HG03060 (cell line): ENCODE data around the gene UBE2L3.
"Not testable (repeated sequence)": the region's sequence is repeated elsewhere in the genome, so short reads cannot be mapped to it uniquely, and the experiment has no call there.

Source experiments
- ATAC-seq: cut with Tn5 transposase; IDR thresholded peaks from one replicate; pipeline ENCODE4 v1.9.1; 2021; ENCODE audit warnings: low read depth, moderate number of reproducible peaks; ENCODE audit not compliant: unreplicated experiment

UBE2L3 gene

GRCh38 chr22:21641789-21642583, 74.5 kb downstream of the UBE2L3 start, which contains the start of gene SDF2L1:
TSS of gene SDF2L1 (plus strand) at chr22:21642302. CDS start at chr22:21642337, 35 bp downstream.
- peak; percentile 88 for ATAC-seq

DNA sequence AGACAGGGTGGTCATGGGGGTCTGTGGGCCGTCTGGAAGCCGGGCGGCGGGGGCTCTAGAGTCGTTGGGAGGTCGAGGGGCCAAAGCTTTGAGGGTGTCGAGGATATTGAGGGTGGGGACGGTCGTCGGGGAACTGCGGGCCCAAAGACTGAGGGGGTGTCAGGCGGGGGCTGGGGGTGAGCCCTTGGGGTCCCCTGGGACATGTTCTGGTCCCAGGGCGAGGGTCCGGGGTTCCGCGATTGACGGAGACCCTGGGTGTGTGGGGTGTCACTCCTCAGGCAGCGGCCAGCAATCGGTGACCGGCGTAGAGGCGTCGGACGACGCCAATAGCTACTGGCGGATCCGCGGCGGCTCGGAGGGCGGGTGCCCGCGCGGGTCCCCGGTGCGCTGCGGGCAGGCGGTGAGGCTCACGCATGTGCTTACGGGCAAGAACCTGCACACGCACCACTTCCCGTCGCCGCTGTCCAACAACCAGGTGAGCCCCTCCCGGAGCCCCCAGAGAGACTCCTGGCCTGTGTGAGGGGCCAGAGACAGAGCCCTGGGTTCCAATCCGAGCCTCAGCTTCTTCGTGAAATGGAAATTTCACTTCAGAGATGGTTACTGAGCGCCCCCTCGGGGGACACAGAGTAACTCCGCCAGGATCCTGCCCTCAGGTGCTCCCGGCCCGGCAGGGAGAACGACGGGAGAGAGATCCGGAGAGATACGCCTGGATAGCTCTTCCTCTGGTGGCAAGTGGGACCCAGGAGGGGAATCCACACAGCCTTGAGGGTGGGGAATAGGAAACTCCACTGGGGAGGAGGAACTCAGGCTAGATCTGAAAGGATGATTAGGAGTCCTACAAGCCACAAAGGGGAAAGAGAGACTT, 75.3 kb downstream of the UBE2L3 start:
- no peak for ATAC-seq

DNA sequence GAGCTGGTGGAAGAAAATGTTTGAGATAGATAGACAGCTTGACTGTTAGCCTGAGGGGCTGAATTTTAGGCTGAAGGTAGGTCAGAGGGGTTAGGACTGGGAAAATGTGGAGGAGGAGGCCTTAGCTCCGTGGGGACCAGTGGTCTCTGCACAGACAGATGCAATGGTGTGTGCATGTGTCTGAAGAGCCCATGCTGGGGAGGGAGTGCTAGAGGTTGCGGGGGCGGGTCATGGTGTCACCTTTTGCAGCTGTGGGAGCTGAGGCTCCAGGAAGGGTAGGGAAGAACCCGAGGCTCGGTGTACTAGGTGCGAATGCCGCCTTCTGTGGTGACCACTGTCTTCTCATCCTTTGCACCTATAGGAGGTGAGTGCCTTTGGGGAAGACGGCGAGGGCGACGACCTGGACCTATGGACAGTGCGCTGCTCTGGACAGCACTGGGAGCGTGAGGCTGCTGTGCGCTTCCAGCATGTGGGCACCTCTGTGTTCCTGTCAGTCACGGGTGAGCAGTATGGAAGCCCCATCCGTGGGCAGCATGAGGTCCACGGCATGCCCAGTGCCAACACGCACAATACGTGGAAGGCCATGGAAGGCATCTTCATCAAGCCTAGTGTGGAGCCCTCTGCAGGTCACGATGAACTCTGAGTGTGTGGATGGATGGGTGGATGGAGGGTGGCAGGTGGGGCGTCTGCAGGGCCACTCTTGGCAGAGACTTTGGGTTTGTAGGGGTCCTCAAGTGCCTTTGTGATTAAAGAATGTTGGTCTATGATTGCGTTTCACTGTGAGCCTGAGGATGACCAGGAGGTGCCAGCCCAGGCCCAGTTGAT, 76.2 kb downstream of the UBE2L3 start:
- ATAC-seq = no peak

DNA sequence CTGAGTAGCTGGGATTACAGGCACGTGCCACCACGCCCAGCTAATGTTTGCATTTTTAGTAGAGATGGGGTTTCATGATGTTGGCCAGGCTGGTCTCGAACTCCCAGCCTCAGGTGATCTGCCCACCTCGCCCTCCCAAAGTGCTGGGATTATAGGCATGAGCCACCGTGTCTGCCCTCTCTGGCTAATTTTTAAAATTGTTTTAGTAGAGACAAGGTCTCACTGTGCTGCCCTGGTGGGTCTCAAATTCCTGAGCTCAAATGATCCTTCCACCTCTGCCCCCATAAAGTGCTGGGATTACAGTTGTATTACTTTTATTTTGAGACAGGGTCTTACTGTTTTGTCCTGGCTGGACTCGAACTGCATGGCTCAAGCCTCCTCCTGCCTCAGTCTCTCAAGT, 78.0 kb downstream of the UBE2L3 start:
- not testable (repeated sequence) for ATAC-seq

DNA sequence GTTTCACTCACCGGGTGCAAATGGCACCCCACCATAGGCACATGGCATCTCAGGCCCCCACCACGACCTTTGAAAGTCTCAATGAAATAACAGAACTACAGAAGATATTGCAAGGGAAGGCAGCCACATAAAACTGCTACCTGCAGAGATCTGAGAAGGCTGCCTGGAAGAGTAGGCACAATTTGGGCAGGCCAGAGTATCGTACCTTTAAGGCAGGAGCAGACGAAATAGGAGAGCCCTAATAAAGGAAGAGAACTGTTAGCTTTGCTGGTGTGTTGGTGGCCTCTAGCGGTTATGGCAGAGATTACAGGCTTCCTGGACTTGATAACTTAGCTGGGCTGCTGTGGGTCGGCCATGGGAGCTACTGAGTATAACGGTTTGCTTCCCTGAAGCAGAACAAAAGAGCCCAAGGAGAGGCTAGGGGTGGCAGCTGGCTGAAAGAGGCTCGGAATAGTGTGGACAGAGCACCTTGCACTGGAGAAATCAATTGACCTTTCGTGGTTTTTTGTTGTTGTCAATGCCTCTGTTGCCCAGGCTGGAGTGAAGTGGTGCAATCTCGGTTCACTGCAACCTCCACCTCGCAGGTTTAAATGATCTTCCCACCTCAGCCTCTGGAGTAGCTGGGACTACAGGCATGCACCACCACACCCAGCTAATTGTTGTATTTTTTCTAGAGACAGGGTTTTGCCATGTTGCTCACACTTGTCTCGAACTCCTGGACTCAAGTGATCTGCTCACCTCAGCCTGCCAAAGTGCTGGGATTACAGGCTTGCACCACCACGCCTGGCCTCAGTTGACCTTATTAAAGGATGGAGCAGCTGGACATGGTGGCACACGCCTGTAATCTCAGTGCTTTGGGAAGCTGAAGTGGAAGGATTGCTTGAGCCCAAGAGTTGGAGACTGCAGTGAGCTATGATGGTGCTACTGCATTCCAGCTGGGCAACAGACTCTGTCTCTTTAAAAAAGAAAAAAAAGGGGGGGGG, 79.4 kb downstream of the UBE2L3 start:
- no peak for ATAC-seq

DNA sequence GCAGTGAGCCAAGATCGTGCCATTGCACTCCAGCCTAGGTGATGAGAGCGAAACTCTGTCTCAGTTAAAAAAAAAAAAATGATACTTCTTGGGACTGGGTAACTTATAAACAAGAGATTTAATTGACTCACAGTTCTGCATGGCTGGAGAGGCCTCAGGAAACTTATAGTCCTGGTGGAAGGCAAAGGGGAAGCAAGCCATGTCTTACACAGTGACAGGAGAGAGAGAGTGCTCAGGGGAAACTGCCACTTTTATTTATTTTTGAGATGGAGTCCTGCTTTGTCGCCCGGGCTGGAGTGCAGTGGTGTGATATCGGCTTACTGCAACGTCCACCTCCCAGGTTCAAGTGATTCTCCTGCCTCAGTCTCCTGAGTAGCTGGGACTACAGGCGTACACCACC, 82.8 kb downstream of the UBE2L3 start:
- ATAC-seq = no peak

DNA sequence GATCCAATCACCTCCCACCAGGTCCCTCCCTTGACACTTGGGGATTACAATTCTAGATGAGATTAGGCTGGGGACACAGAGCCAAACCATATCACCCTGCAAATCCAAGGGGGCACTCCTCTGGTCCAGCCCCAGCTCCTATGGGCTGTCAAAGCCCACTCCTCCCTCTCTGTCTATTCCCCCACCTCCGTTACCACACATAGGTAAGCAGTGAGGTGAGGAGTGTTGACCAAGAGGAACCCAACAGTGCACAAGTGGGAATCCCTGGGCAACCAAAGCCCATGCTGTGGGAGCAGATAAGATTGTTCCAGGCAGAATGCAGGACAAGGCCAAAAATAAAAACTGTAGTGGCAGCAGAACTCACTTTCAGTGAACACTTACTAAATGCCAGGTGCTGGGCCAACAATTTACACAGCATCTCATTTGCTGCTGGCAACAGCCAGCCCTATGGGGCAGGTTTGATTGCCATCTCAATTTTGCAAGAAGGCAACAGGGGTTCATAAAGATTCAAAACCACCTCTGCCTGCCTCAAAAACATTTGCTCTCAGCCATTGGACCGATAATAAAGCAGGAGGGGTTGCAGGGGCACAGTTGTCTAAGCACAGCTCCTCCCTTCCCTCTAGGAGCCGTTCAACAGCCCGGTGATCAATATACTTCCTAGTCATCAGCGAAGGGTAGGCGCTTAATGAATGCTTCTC, 83.5 kb downstream of the UBE2L3 start:
- no peak for ATAC-seq

GRCh38 chr22:21651521-21652009, 84.1 kb downstream of the UBE2L3 start:
- no peak for ATAC-seq

- ATAC-seq = peak; percentile 48
These were observed 84.6 kb downstream of the UBE2L3 start for GRCh38 chr22:21652010-21652546.

DNA sequence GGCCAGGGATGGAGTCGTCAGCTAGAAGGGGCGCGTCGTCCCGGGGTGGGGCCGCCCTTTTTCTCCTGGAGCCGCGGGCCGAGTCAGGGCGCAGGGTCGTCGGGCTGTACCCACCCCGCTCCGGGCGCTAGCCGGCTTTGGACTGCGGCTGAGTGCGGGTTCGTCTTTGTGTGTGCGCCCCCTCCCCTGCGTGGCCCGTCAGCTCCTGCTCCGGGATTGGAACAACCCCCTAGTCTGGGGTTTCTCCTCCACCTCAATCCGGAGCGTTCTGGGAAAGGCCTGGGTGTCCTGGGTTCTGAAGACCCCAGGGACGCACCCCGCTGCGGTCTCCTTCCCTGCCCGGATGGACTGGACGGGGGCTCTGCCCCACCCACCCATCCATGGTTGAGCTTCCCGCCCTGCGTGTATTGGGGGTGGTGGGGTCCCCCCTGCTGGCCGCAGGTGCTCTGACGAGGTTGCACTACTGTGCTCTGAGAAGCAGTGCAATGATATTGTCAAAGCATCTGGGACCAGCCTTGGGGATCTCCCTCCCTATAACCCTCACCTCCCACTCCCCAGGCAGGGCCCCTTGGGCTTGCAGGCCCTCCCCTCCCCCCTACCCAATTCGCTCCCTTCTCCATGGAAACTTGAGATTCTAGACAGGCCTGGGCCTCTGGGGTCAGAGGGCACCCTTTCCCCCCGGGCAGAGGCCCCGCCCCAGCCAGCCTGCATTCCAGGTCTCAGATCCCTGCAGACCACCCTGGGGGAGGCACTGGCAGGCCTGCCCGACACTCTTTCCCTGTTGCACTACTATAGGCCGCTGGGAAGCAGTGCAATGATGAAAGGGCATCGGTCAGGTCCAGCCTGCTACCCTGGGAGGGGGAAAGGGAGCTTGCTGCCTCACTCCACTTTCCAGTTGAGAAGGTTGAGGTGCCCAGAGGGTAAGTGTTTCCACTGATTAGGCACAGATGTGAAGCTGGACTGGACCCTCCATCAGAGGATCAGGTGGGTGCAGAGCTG, 85.3 kb downstream of the UBE2L3 start:
- ATAC-seq = no peak

GRCh38 chr22:21657020-21657359, 89.5 kb downstream of the UBE2L3 start:
- ATAC-seq = no peak

- ATAC-seq = no peak
These were observed 90.0 kb downstream of the UBE2L3 start for GRCh38 chr22:21657360-21658032.

DNA sequence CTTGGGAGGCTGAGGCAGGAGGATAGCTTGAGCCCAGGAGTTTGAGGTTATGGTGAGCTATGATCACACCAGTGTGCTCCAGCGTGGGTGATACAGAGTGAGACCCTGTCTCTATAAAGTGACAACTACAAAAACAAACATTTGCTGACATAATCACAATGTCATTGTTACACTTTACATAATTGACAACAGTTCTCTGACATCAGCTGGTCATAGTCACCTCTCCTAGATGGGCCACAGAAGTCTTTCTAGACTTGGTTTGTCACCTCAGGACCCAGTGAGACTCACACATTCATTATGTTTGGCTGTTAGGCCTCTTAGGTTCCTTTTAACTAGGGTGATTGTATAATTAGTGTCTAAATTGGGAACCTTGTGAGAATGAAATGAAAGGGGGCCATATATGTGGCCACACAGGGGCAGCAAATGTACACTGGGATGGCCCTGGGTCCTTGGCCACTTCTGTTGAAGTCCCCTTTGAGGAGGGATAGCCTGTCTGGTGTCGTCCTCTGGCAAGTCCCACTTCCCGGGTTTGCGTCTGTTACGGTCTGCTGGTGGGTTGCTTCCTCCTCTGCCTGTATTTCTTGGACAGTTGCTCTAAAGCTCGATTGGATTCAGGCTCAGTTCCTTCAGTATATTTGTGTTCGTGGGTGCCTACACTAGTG, 92.5 kb downstream of the UBE2L3 start:
- no peak for ATAC-seq

DNA sequence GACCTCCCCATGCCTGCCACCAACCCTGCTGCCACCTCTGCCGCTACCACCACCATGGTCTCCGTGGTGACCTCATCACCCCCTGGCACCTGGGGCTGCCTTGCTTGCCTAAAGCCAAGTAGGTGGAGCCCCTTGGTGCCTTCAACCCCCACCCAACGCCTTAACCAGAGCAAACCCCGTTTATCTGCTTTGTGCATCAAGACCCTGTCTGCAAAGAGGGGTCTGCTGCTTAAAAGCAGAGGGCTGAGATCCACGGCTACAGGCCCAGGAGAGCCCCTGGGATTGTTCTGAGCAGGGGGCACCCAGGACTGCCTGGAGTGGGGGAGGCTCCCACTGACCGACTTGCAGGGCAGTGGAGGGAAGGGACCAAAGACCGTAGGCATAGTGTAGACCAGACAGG, 93.4 kb downstream of the UBE2L3 start:
- ATAC-seq = no peak

- no peak for ATAC-seq
These were observed 94.5 kb downstream of the UBE2L3 start for GRCh38 chr22:21661991-21662390.

GRCh38 chr22:21663738-21664137, 96.2 kb downstream of the UBE2L3 start:
- no peak for ATAC-seq
